Measurements from ENCODE around the gene ASTL.

Gene ASTL

DNA sequence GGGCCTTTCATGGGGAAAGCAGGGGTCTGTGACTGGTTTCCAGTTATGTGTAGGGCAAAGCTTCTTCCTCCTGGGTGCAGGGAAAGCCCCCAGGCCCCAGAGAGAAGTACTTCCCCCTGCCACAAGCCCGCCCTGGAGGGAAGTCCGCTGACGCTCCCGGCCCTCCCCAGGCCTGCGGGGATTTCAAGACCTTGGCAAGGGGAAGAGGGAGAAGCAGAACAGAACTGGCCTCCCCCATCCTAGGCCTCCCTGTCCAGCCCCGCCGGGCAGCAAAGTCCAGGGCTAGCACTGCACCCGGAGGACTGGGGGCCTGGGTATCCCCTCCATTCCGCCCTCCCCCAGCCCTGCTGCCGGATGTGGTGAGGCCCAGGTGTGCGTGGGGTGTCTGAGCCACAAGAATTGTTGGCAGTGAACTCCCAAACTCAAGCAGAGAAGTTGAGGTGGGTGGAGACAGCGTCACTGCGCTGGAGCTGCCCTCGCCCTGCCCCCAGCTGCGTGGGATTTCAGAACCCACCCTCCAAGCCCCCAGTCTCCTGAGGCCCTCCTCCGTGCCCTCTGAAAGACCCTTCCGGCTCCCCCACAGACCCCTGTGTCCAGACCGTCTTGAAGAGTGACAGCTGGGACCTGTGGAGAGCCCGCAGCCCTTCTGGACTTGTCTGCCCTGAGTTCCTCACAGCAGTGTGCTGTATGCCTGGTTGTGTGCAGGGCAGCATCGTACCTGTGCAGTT, 8.0 kb upstream of the ASTL start:
- no peak for TF ChIP-seq TCF12 (IDR thresholded peaks at IDR 0.05; ENCODE audit: low read depth)
- TF ChIP-seq, protein P1, sequence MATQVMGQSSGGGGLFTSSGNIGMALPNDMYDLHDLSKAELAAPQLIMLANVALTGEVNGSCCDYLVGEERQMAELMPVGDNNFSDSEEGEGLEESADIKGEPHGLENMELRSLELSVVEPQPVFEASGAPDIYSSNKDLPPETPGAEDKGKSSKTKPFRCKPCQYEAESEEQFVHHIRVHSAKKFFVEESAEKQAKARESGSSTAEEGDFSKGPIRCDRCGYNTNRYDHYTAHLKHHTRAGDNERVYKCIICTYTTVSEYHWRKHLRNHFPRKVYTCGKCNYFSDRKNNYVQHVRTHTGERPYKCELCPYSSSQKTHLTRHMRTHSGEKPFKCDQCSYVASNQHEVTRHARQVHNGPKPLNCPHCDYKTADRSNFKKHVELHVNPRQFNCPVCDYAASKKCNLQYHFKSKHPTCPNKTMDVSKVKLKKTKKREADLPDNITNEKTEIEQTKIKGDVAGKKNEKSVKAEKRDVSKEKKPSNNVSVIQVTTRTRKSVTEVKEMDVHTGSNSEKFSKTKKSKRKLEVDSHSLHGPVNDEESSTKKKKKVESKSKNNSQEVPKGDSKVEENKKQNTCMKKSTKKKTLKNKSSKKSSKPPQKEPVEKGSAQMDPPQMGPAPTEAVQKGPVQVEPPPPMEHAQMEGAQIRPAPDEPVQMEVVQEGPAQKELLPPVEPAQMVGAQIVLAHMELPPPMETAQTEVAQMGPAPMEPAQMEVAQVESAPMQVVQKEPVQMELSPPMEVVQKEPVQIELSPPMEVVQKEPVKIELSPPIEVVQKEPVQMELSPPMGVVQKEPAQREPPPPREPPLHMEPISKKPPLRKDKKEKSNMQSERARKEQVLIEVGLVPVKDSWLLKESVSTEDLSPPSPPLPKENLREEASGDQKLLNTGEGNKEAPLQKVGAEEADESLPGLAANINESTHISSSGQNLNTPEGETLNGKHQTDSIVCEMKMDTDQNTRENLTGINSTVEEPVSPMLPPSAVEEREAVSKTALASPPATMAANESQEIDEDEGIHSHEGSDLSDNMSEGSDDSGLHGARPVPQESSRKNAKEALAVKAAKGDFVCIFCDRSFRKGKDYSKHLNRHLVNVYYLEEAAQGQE (IDR thresholded peaks at IDR 0.05; ENCODE audit: low read depth) = no peak
- no peak for TF ChIP-seq EP300 (IDR thresholded peaks at IDR 0.05; ENCODE audit: borderline replicate concordance)
- TF ChIP-seq CREB1 (IDR thresholded peaks at IDR 0.05; ENCODE audit: low read depth) = no peak
- TF ChIP-seq, protein P2, sequence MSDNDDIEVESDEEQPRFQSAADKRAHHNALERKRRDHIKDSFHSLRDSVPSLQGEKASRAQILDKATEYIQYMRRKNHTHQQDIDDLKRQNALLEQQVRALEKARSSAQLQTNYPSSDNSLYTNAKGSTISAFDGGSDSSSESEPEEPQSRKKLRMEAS (IDR thresholded peaks at IDR 0.05) = no peak
- TF ChIP-seq, protein P3, sequence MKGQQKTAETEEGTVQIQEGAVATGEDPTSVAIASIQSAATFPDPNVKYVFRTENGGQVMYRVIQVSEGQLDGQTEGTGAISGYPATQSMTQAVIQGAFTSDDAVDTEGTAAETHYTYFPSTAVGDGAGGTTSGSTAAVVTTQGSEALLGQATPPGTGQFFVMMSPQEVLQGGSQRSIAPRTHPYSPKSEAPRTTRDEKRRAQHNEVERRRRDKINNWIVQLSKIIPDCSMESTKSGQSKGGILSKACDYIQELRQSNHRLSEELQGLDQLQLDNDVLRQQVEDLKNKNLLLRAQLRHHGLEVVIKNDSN (IDR thresholded peaks at IDR 0.05) = no peak
- TF ChIP-seq TAF1 (IDR thresholded peaks at IDR 0.05; ENCODE audit: low read depth) = no peak

DNA sequence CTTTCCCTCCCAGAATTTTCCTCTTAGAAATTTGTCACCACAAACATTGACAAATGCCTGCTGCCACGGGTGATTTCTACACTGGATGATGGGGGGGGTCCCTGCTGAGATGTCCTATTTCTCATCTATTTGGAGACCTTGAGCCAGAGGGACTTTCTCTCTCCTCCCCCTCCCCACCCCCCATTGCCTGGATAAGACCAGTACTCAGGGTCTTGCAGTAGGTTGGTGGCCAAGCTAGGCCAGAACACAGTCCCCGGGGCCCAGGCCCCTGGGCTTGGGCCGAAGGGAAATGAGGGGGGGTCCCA, 7.5 kb upstream of the ASTL start:
- TF ChIP-seq TAF1 (IDR thresholded peaks at IDR 0.05; ENCODE audit: low read depth) (no peak), NFIC (IDR thresholded peaks at IDR 0.05) (no peak), EGR1 (IDR thresholded peaks at IDR 0.05) (no peak), CREB1 (IDR thresholded peaks at IDR 0.05; ENCODE audit: low read depth) (no peak), CEBPB (IDR thresholded peaks at IDR 0.05) (no peak), RAD21 (IDR thresholded peaks at IDR 0.05; ENCODE audit: low read depth) (no peak), TEAD4 (IDR thresholded peaks at IDR 0.05) (no peak), FOXM1 (IDR thresholded peaks at IDR 0.05; ENCODE audit: borderline replicate concordance, low read depth) (no peak), EP300 (IDR thresholded peaks at IDR 0.05; ENCODE audit: borderline replicate concordance) (no peak), ZBTB7A (IDR thresholded peaks at IDR 0.05; ENCODE audit: low read depth) (no peak), YY1 (IDR thresholded peaks at IDR 0.05; ENCODE audit: low read depth) (no peak), TCF12 (IDR thresholded peaks at IDR 0.05; ENCODE audit: low read depth) (no peak)
- TF ChIP-seq, protein P3 (IDR thresholded peaks at IDR 0.05) = no peak
- TF ChIP-seq, protein P2 (IDR thresholded peaks at IDR 0.05) = no peak
- TF ChIP-seq, protein P1 (IDR thresholded peaks at IDR 0.05; ENCODE audit: low read depth) = no peak

DNA sequence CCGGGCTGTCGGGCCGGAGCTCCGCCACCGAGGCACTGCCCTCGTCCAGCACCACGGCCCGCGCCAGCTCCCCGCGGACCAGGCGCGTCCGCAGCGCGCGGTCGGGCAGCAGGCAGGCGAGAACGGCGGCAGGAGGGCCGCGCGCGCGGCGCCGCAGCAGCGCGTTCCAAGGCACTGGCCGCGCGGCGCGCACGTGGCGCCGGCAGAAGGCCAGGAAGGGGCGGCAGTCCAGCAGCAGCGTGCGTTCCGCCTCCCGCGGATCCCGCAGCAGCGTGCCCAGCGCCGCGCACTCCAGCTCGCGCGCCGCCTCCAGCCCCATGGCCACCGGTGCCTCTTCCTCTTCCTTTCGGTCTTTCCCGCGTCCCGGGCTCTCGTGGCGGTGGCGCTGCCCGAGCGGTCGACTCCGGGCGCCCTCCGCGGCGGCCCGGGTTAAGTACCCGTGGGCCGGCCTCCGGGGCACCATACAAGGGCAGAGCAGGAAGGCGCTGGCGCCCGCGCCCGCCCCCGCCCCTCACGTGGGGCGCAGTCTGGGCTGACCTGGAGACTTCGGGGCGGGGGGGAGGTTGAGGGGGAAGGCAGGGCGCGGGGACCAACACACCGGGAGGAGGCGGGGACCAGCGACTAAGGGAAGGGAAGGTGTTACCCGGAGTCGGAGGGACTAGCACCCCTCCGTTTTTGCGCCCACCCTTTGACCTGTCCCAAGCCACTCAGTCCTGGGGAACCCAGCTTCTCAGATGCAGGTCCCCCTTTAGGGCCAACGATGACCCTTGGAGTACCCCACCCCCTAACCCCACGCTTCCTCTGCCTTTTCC, 6.9 kb upstream of the ASTL start, which contains the start of gene DUSP2:
TSS of gene DUSP2 (minus strand) at position 405 of the 812 bp plus-strand sequence. CDS start at position 319, 86 bp downstream.
- TF ChIP-seq ZBTB7A (IDR thresholded peaks at IDR 0.05; ENCODE audit: low read depth) (no peak), CREB1 (IDR thresholded peaks at IDR 0.05; ENCODE audit: low read depth) (no peak), EP300 (IDR thresholded peaks at IDR 0.05; ENCODE audit: borderline replicate concordance) (no peak; the same call in 1 of the 2 replicates), TCF12 (IDR thresholded peaks at IDR 0.05; ENCODE audit: low read depth) (no peak), TEAD4 (IDR thresholded peaks at IDR 0.05) (peak; percentile 63), FOXM1 (IDR thresholded peaks at IDR 0.05; ENCODE audit: borderline replicate concordance, low read depth) (no peak), NFIC (IDR thresholded peaks at IDR 0.05) (peak; percentile 76; the same call in 1 of the 2 replicates), CEBPB (IDR thresholded peaks at IDR 0.05) (no peak), RAD21 (IDR thresholded peaks at IDR 0.05; ENCODE audit: low read depth) (no peak), EGR1 (IDR thresholded peaks at IDR 0.05) (peak; percentile 65), YY1 (IDR thresholded peaks at IDR 0.05; ENCODE audit: low read depth) (0 out of 2 replicates have a peak, but pooled peaks have one; percentile 27), TAF1 (IDR thresholded peaks at IDR 0.05; ENCODE audit: low read depth) (0 out of 2 replicates have a peak, but pooled peaks have one; percentile 22)
- TF ChIP-seq, protein P2 (IDR thresholded peaks at IDR 0.05) = peak; percentile 98
- TF ChIP-seq, protein P1 (IDR thresholded peaks at IDR 0.05; ENCODE audit: low read depth) = no peak
- TF ChIP-seq, protein P3 (IDR thresholded peaks at IDR 0.05) = peak; percentile 84
